HUES6 (cell line): ENCODE measurements around the gene FAM240B.

Experiments used
- H3K27ac ChIP-seq: 2 replicates; pipeline ENCODE4 v1.7.0; 2013; ENCODE audit warnings: low read depth, mild to moderate bottlenecking, low read length, inconsistent platforms
- H3K27me3 ChIP-seq: 2 replicates; pipeline ENCODE4 v1.6.1; 2013; ENCODE audit warnings: low read length; ENCODE audit not compliant: control insufficient read depth, insufficient read depth
- H3K36me3 ChIP-seq: 2 replicates; pipeline ENCODE4 v1.6.1; 2013; ENCODE audit warnings: low read length; ENCODE audit not compliant: control insufficient read depth, insufficient read depth
- H3K4me1 ChIP-seq: 2 replicates; pipeline ENCODE4 v1.6.1; 2013; ENCODE audit warnings: low read length; ENCODE audit not compliant: control insufficient read depth, insufficient read depth
- H3K4me3 ChIP-seq: 2 replicates; pipeline ENCODE4 v1.5.1; 2013; ENCODE audit warnings: low read depth, low read length
- H3K9ac ChIP-seq: one replicate; pipeline ENCODE4 v1.6.1; 2013; ENCODE audit warnings: mild to moderate bottlenecking, low read length
- H3K9me3 ChIP-seq: 2 replicates; pipeline ENCODE4 v1.6.1; 2013; ENCODE audit warnings: low read depth, low read length; ENCODE audit not compliant: control insufficient read depth, insufficient read depth

Gene FAM240B

DNA sequence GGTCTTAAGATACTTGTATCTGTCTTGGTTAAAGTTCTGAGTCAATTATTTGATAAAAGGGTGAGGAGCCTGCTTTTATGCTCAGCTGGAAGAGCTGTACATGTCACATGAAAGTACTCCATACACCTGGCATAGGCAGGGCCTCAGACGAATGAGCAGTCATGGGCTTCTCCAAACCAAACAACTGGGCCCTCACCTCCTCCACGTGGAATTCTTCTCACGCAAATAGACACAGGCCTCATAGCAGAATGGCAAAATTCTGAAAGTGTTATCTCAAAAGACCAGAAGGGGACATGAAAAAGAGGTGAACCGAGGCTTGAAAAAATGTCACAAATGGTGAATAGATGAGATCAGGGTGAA lies 48.6 kb downstream of the FAM240B start:
- Histone ChIP-seq H3K4me3 (no peak overlapping the region), H3K27me3 (no peaks in the 10 kb centered on the region), H3K27ac (no peak overlapping the region), H3K36me3 (no peaks in the 10 kb centered on the region), H3K4me1 (peaks cover 17% of the 10 kb centered on the region), H3K9me3 (no peaks in the 10 kb centered on the region), H3K9ac (no peak overlapping the region)

DNA sequence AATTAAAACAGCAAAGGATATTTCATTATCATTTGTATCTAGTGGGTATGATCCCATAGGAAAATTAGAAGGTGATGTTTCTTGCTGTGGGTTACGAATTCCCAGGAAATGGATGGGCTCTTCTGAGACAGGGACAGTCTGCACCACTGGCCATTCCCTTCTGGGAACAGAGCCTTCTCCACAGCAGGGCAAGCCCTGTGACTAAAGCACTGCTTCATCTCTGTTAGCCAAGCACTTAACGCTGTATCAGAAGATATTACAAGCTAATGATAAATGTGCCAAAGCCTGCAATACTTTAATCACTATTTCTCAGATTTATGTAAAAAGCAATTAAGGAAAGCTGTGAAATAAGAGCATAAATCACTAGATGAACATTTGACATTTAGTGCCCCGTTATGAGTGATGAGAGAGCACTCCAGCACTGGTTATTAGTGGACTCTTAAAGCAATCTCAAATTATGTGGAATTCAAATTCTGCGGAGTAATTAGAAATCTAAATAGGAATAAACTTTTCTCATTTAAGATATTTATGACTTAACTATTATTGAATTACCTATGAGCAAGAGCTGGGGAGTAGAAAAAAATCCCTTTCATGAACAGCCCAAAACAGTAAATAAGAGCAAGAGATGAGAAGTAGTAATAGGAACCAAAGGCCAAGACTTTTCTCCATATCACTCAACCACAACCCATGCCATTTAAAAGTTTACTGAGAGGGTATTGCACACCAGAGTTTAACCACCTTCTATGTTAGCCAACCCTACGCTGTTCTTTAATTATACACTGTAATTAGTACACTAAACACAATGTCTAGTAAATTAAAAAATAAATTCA lies 49.2 kb downstream of the FAM240B start:
- H3K9ac ChIP-seq = no peak overlapping the region
- H3K4me3 ChIP-seq = no peak overlapping the region
- H3K36me3 ChIP-seq = no peaks in the 10 kb centered on the region
- H3K9me3 ChIP-seq = no peaks in the 10 kb centered on the region
- no peaks in the 10 kb centered on the region for H3K27me3 ChIP-seq
- peaks cover 17% of the 10 kb centered on the region for H3K4me1 ChIP-seq
- H3K27ac ChIP-seq = no peak overlapping the region

DNA sequence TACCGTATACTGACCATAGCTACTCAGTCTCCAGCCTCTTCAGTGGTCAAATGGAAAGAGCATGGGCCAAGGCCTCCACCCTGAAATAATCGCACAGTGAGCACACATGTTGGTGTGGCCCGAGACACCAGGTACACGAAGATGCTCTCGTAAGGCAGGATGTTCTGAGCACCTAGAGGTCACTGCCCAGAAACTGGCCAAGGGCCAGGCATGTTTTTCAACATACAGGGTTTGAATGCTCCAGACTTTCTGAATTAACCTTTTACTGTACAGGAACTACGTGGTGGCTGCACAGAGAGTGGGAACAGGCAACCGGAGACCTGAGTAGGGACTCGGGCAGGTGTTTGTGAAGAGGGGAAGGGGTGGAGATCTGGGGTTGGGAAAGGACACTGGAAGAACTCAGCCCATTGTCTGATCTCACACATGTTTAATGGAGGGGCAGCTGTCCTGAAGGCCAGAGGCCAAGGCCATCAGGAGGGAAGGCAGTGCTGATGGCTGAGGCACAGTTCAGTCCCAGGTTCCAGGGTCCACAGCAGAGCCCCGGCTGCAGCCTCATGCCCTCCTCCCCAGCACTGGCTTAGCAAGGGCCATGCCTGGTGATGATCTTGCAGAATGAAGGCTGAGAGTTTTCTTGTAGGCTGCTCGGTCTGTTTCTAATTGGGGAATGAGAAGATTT lies 51.0 kb downstream of the FAM240B start:
- no peak overlapping the region for H3K9ac ChIP-seq
- no peaks in the 10 kb centered on the region for H3K27me3 ChIP-seq
- no peaks in the 10 kb centered on the region for H3K36me3 ChIP-seq
- H3K4me1 ChIP-seq = peaks cover 13% of the 10 kb centered on the region
- no peak overlapping the region for H3K4me3 ChIP-seq
- H3K27ac ChIP-seq = no peak overlapping the region
- no peaks in the 10 kb centered on the region for H3K9me3 ChIP-seq

DNA sequence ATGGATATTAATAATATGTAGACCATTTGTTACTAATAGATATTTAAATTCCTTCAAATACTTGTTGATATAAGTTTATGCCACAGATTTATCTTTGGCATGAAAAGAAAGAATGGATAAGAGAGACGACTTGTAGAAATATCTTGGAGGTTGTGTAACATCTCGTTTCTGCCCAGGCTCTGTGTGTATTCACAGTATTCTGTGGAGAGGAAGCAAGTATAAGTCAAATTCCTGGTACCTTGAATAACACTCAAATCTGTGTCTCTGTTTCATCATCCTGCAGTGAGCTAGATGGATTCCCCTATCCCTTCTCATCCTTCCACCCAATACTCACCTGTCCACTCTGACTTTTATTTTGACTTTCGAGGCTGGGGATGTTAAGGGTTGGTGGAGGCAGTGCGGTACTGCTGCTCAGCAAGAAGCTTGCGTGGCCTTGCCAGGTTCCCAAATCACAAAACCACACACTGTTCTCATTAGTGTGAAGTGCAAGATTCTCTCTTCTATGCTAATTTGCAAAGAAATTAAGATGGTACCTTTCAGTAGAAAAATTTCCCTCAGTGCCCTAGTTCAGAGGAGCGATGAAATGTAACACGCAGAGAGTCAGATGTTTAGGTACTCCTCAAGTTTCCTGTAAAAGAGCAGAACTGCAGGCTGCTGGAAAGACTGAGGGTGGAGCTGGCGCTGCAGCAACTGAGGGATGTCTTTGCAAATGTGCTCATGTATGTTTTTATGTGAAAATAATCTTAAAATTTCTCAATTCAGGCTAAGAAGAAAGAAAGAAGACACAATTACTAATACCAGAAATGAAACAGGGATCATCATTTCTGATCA lies 57.0 kb downstream of the FAM240B start:
- Histone ChIP-seq H3K27me3 (no peaks in the 10 kb centered on the region), H3K4me3 (no peak overlapping the region), H3K27ac (no peak overlapping the region), H3K36me3 (no peaks in the 10 kb centered on the region), H3K4me1 (no peaks in the 10 kb centered on the region), H3K9ac (no peak overlapping the region), H3K9me3 (no peaks in the 10 kb centered on the region)

DNA sequence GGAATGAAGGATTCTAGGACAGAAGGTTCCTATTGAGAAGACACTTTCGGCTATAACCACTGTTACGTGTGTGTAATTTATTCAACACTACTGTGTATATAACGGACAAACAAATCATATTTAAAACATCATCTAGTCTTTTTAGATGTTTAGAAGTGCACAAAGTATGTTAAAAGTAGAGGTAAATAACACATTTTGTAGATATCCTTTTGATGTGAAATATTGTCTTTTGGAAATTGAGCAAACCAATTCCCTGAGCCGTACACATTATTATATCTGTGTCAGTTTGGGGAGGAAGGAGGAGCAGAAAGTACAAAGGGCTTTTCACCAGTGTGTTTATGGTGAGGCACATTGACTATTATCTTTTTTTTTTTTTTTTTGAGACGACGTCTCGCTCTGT lies 60.4 kb downstream of the FAM240B start:
- Histone ChIP-seq H3K9me3 (no peaks in the 10 kb centered on the region), H3K27me3 (no peaks in the 10 kb centered on the region), H3K27ac (no peak overlapping the region), H3K4me3 (no peak overlapping the region), H3K9ac (no peak overlapping the region), H3K36me3 (no peaks in the 10 kb centered on the region), H3K4me1 (no peaks in the 10 kb centered on the region)

DNA sequence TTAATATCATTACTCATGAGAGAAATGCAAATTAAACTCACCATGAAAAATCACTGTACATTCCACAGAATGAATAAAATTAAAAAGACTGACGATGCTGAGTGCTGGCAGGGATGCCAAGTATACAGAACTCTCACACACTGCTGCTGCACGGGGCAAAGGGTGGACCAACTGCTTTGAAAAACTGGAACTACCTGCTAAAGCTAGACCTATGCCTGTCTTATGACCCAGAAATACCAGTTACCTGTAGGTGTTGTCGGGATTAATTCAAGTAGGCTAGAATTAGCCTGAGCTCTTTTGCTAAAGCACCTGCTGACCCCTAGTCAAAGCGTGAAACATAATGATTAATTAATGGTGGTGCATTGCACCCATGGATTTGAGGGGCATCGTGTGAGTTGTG lies 63.0 kb downstream of the FAM240B start:
- H3K36me3 ChIP-seq = no peaks in the 10 kb centered on the region
- H3K4me1 ChIP-seq = no peaks in the 10 kb centered on the region
- no peaks in the 10 kb centered on the region for H3K9me3 ChIP-seq
- no peak overlapping the region for H3K27ac ChIP-seq
- H3K4me3 ChIP-seq = no peak overlapping the region
- no peaks in the 10 kb centered on the region for H3K27me3 ChIP-seq
- H3K9ac ChIP-seq = no peak overlapping the region

DNA sequence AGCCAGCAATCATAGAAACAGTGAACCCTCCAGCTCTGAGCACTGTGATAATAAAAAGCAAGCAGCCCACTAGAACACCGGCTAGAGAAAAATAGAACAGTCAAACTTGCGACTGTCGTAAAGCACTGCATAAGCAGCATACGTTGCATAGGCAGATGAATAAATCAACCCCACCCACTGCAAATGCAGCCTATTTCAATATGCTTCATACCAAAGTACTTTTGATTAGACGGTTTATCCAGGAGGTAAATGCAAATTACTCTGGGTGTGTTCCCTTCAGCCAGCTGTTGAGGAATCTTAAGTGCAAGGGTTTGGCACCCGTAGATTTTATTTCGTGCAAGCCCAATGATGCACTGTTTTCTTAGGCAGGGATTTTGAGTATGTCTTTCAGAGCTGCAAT lies 67.4 kb downstream of the FAM240B start:
- Histone ChIP-seq H3K4me3 (no peak overlapping the region), H3K36me3 (no peaks in the 10 kb centered on the region), H3K9me3 (0 out of 2 replicates have a peak, but pooled peaks cover 5% of the 10 kb centered on the region), H3K27me3 (no peaks in the 10 kb centered on the region), H3K9ac (no peak overlapping the region), H3K27ac (no peak overlapping the region), H3K4me1 (no peaks in the 10 kb centered on the region)

DNA sequence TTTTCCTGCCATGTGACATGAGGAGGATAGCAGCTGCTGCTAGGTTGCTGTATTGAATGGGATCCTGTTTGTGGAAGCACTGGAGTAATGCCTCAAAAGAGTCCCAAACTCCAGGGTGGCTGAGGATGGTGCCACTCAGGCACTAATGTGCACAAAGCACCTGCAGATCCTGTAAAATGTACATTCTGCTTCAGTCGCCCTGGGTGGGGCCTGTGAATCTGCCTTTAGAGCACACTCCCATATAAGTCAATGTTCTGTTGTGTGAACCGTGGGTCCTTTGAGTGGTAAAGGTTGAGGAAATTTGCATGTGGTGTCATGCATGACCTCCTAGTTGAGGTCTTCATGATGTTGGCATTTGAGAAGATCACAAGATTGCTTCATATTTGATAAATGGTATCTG lies 67.9 kb downstream of the FAM240B start:
- 0 out of 2 replicates have a peak, but pooled peaks cover 5% of the 10 kb centered on the region for H3K9me3 ChIP-seq
- H3K27me3 ChIP-seq = no peaks in the 10 kb centered on the region
- no peak overlapping the region for H3K27ac ChIP-seq
- no peaks in the 10 kb centered on the region for H3K36me3 ChIP-seq
- no peak overlapping the region for H3K9ac ChIP-seq
- H3K4me1 ChIP-seq = no peaks in the 10 kb centered on the region
- no peak overlapping the region for H3K4me3 ChIP-seq

DNA sequence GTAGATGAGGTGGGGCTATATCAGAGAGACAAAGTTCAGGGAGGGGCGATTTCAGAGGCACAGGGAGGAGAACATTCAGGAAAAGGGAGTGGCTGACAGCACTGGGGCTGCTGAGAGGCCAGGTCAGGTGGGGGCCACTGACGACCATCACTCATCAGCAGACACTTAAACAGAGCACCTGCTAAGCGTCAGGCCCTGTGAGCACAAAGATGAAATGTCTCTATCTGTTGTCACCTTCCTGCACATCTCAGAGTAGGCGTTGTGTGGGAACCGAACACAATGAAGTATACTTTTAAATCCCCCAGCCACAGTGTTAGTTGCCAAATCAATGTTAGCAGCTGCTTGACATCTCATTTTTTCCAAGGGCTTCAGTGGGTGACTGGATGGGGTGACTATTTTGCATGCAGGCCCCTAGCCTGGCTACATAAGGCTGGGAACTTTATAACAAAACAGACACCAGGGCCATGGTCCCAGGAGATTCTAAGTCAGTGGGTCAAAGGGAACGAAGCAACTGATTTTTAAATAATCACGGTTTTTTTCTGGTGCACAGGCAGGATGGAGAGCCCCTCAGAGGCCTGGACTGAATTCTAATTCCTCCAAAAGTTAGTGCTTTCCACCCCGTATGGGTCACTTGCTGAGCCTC lies 68.4 kb downstream of the FAM240B start:
- no peaks in the 10 kb centered on the region for H3K4me1 ChIP-seq
- H3K9ac ChIP-seq = no peak overlapping the region
- no peaks in the 10 kb centered on the region for H3K27me3 ChIP-seq
- H3K9me3 ChIP-seq = 0 out of 2 replicates have a peak, but pooled peaks cover 5% of the 10 kb centered on the region
- H3K4me3 ChIP-seq = no peak overlapping the region
- no peak overlapping the region for H3K27ac ChIP-seq
- no peaks in the 10 kb centered on the region for H3K36me3 ChIP-seq

DNA sequence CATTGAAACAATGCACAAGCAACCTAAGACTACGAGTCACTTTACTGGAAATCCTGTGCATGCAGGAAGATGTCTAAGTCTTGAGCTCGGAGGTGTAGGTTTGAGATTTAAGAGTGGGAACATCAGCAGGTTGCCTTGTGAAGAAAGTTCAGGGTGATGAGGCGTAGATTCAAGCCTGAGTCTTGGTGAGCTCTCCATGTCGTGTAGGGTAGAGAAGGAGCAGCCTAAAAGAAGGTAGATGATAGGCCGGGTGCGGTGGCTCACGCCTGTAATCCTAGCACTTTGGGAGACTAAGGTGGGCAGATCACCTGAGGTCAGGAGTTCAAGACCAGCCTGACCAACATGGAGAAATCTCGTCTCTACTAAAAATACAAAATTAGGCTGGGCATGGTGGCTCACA lies 69.4 kb downstream of the FAM240B start:
- Histone ChIP-seq H3K9ac (no peak overlapping the region), H3K4me3 (no peak overlapping the region), H3K9me3 (0 out of 2 replicates have a peak, but pooled peaks cover 7% of the 10 kb centered on the region), H3K36me3 (no peaks in the 10 kb centered on the region), H3K27me3 (no peaks in the 10 kb centered on the region), H3K4me1 (no peaks in the 10 kb centered on the region), H3K27ac (no peak overlapping the region)
